IMR-90 (cell line): ENCODE measurements around the gene TMEM129. TPM values are rescaled to one million over a fixed set of nuclear protein-coding genes. Genes with fewer than 3 reads are reported as not detected.

Experiments used
- ATAC-seq: fragments of 200-7000 bp; cut with Tn5 transposase; 2 replicates; pipeline ENCODE4 v1.9.1; 2020; ENCODE audit warnings: low read depth, mild to moderate bottlenecking, moderate library complexity
- BruUV-seq: library from RNA; stranded (reverse); fragments of 400-500 nt; replicated peaks from 2 replicates; lab custom pipeline; 2021; lab: Mats Ljungman, UMichigan
- CTCF ChIA-PET: fragments of 300-600 bp; formaldehyde crosslinking; extraction: SDS; loops from one replicate; lab custom pipeline; 2021; ENCODE audit warnings: antibody characterized with exemption; lab: Yijun Ruan, JAX
- POLR2A ChIA-PET: fragments of 300-600 bp; sonication (Branson Sonifier 250); formaldehyde crosslinking; loops from one replicate; lab custom pipeline; 2022; ENCODE audit warnings: antibody characterized with exemption; ENCODE audit not compliant: unreplicated experiment; lab: Charles Lee
- DNase-seq: peaks from one replicate; pipeline ENCODE4 v3.0.0; 2013
- H2AFZ ChIP-seq: replicated peaks from 2 replicates; pipeline ENCODE3; 2013; ENCODE audit warnings: low read length, mild to moderate bottlenecking; ENCODE audit not compliant: poor library complexity
- H2AK5ac ChIP-seq: 2 replicates; pipeline ENCODE4 v1.6.1; 2013; ENCODE audit warnings: low read depth, low read length, inconsistent platforms
- H2AK9ac ChIP-seq: replicated peaks from 2 replicates; pipeline ENCODE3; 2013; ENCODE audit warnings: mild to moderate bottlenecking, low read depth, low read length, moderate library complexity; ENCODE audit not compliant: poor library complexity
- H2BK120ac ChIP-seq: 2 replicates; pipeline ENCODE4 v1.6.1; 2013; ENCODE audit warnings: low read depth, low read length, inconsistent platforms
- H2BK15ac ChIP-seq: 3 replicates; pipeline ENCODE4 v1.6.1; 2013; ENCODE audit warnings: low read depth, low read length, inconsistent platforms
- H2BK20ac ChIP-seq: 2 replicates; pipeline ENCODE4 v1.6.1; 2013; ENCODE audit warnings: low read depth, mild to moderate bottlenecking, inconsistent platforms, low read length, moderate library complexity
- H2BK5ac ChIP-seq: 2 replicates; pipeline ENCODE4 v1.6.1; 2013; ENCODE audit warnings: mild to moderate bottlenecking, low read depth, low read length, inconsistent platforms; ENCODE audit not compliant: poor library complexity, severe bottlenecking
- H3K14ac ChIP-seq: replicated peaks from 2 replicates; pipeline ENCODE4 v1.6.1; 2013; ENCODE audit warnings: low read depth, low read length, inconsistent platforms
- H3K18ac ChIP-seq: 2 replicates; pipeline ENCODE4 v1.6.1; 2013; ENCODE audit warnings: low read depth, low read length, control low read depth
- H3K23ac ChIP-seq: 2 replicates; pipeline ENCODE4 v1.6.1; 2013; ENCODE audit warnings: low read depth, low read length, inconsistent platforms
- H3K27ac ChIP-seq: 2 replicates; pipeline ENCODE4 v1.5.1; 2013; ENCODE audit warnings: mild to moderate bottlenecking, control low read depth, low read length; ENCODE audit not compliant: insufficient read depth
- H3K27me3 ChIP-seq: 2 replicates; pipeline ENCODE4 v1.6.1; 2013; ENCODE audit warnings: low read length; ENCODE audit not compliant: control insufficient read depth, insufficient read depth
- H3K36me3 ChIP-seq: 2 replicates; pipeline ENCODE4 v1.6.1; 2013; ENCODE audit warnings: low read length, mixed read lengths; ENCODE audit not compliant: control insufficient read depth, insufficient read depth
- H3K4ac ChIP-seq: 2 replicates; pipeline ENCODE4 v1.6.1; 2013; ENCODE audit warnings: low read depth, low read length, inconsistent platforms
- H3K4me1 ChIP-seq: 2 replicates; pipeline ENCODE4 v1.6.1; 2013; ENCODE audit warnings: low read length, mixed read lengths; ENCODE audit not compliant: control insufficient read depth, insufficient read depth
- H3K4me2 ChIP-seq: 2 replicates; pipeline ENCODE4 v1.6.1; 2013; ENCODE audit warnings: low read depth, mild to moderate bottlenecking, control low read depth, low read length, moderate library complexity
- H3K4me3 ChIP-seq: 2 replicates; pipeline ENCODE4 v1.5.1; 2013; ENCODE audit warnings: low read depth, mild to moderate bottlenecking, control low read depth, low read length, moderate library complexity; ENCODE audit not compliant: insufficient read depth
- H3K56ac ChIP-seq: 2 replicates; pipeline ENCODE4 v1.6.1; 2013; ENCODE audit warnings: low read length, inconsistent platforms; ENCODE audit not compliant: insufficient read depth; ENCODE audit errors: extremely low read depth
- H3K79me1 ChIP-seq, 2 experiments: 2 replicates each; pipeline ENCODE4 v1.6.1; 2013; ENCODE audit warnings: low read length in 2 of 2, inconsistent platforms in 1 of 2, low read depth in 1 of 2
- H3K9ac ChIP-seq: 2 replicates; pipeline ENCODE4 v1.6.1; 2013; ENCODE audit warnings: low read depth, low read length, control low read depth
- H3K9me1 ChIP-seq: 2 replicates; pipeline ENCODE4 v1.6.1; 2013; ENCODE audit warnings: low read length, inconsistent platforms; ENCODE audit not compliant: insufficient read depth
- H3K9me3 ChIP-seq: 2 replicates; pipeline ENCODE4 v1.6.1; 2013; ENCODE audit warnings: low read length; ENCODE audit not compliant: control insufficient read depth, insufficient read depth
- H4K20me1 ChIP-seq: 2 replicates; pipeline ENCODE4 v1.6.1; 2013; ENCODE audit warnings: low read length, inconsistent platforms; ENCODE audit not compliant: insufficient read depth
- H4K5ac ChIP-seq: 2 replicates; pipeline ENCODE4 v1.6.1; 2013; ENCODE audit warnings: mild to moderate bottlenecking, low read depth, low read length, control low read depth
- H4K8ac ChIP-seq, 2 experiments: 2 replicates each; pipeline ENCODE4 v1.6.1; 2013; ENCODE audit warnings: low read depth in 2 of 2, low read length in 2 of 2, control low read depth in 1 of 2, inconsistent platforms in 1 of 2
- H4K91ac ChIP-seq: 2 replicates; pipeline ENCODE4 v1.6.1; 2013; ENCODE audit warnings: low read depth, low read length, inconsistent platforms; ENCODE audit not compliant: insufficient read depth
- BHLHE40 ChIP-seq: fragments of 150-350 bp; IDR thresholded peaks from 2 replicates; pipeline ENCODE4 v1.6.1; 2016; ENCODE audit warnings: mild to moderate bottlenecking, low read depth, low read length
- CHD1 ChIP-seq: IDR thresholded peaks from 2 replicates; pipeline ENCODE4 v1.6.1; 2012; ENCODE audit warnings: low read depth, low read length, improper control_type of control experiment
- MAFK ChIP-seq: IDR thresholded peaks from 2 replicates; pipeline ENCODE4 v1.6.1; 2012; ENCODE audit warnings: low read depth, low read length, improper control_type of control experiment
- MXI1 ChIP-seq: IDR thresholded peaks from 2 replicates; pipeline ENCODE4 v1.6.1; 2012; ENCODE audit warnings: low read depth, mild to moderate bottlenecking, low read length, moderate library complexity, borderline replicate concordance
- POLR2A ChIP-seq: IDR thresholded peaks from 2 replicates; pipeline ENCODE4 v1.6.1; 2012; ENCODE audit warnings: mild to moderate bottlenecking, low read depth, low read length
- RCOR1 ChIP-seq: IDR thresholded peaks from 2 replicates; pipeline ENCODE4 v1.6.1; 2012; ENCODE audit warnings: mild to moderate bottlenecking, low read length, improper control_type of control experiment; ENCODE audit not compliant: insufficient replicate concordance
- RFX5 ChIP-seq: IDR thresholded peaks from 2 replicates; pipeline ENCODE4 v1.8.0; 2012; ENCODE audit warnings: low read depth, mild to moderate bottlenecking, low read length, moderate library complexity
- SMC3 ChIP-seq: fragments of 150-350 bp; IDR thresholded peaks from 2 replicates; pipeline ENCODE4 v1.6.1; 2016; ENCODE audit warnings: low read depth, mild to moderate bottlenecking, antibody characterized with exemption, low read length, moderate library complexity
- WGBS, 2 experiments: methylation state at CpG; one replicate each; pipeline versions ENCODE4 v1.1.5 to v1.1.7; 2013; ENCODE audit warnings: missing lambda C conversion rate in 2 of 2; ENCODE audit not compliant: insufficient read length in 1 of 2; ENCODE audit errors: extremely low coverage in 2 of 2; 5-methylcytosine and 5-hydroxymethylcytosine counted together
- dilution Hi-C: fragments of 300-500 bp; cut with HindIII; formaldehyde crosslinking; loops from one replicate; pipeline ENCODE4 v1.14.3; 2018; ENCODE audit warnings: low sequenced_read_pairs; ENCODE audit not compliant: unreplicated experiment
- in situ Hi-C: fragments of 300-500 bp; cut with MboI; formaldehyde crosslinking; loops from 3 replicates; pipeline ENCODE4 v1.14.3; 2019; ENCODE audit warnings: low sequenced_read_pairs, inconsistent platforms, mixed read lengths
- intact Hi-C: fragments of 100-400 bp; cut with micrococcal nuclease; formaldehyde crosslinking; loops from 2 replicates; pipeline ENCODE4 v1.10.0; 2022
- polyA plus RNA-seq, 3 experiments: library from polyadenylated mRNA; depleted of rRNA; stranded (reverse); fragments of >200 nt; gene quantifications; 2 replicates each; pipeline ENCODE4 v1.2.3, GENCODE V29; 2012; ENCODE audit warnings: low replicate concordance in 1 of 3
- total RNA-seq: library from RNA; depleted of rRNA; stranded (reverse); fragments of >200 nt; gene quantifications from 2 replicates; pipeline ENCODE4 v1.2.3, GENCODE V29; 2012
- TF ChIP-seq, protein P1 (sequence below): fragments of 150-350 bp; IDR thresholded peaks from 2 replicates; pipeline ENCODE4 v1.6.1; 2017; ENCODE audit warnings: mild to moderate bottlenecking, antibody characterized with exemption, low read length, low read depth
- TF ChIP-seq, protein P2 (sequence below): conservative IDR thresholded peaks from 2 replicates; pipeline ENCODE4 v1.5.1; 2012; ENCODE audit warnings: mild to moderate bottlenecking, low read depth, low read length, improper control_type of control experiment

TMEM129 gene
- total and polyA plus RNA-seq, 2 of the 4 experiments (the other 2 are of a cell fraction): 6.6 to 26.6 TPM

DNA sequence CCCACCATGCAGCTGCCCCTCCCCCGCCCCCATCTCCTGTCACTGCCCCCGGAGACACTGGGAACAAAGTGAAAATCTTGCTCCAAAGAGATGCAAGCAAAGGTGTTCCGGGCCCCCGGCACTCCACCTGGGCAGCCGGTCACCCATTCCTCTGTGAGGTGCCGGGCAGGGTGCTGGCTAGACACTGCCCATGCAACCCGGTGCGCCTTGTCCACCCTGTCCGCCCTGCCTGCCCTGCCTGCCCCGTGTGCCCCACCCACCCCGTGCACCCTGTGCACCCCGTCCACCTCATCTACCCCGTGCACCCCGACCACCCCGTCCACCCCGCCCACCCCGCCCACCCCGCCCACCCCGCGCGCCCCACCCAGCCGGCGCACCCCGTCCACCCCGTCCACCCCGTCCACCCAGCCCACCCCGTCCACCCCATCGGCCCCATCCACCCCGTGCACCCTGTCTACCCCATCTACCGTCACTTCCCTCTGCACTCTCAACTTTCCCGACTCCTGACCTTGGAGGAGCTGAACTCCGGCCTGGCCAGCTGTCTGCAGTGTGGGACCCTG, 40.1 kb upstream of the TMEM129 start:
- in situ Hi-C loops: no loop called here
- Histone ChIP-seq H3K9me3 (no peaks in the 10 kb centered on the region), H3K79me1 (no peaks in the 10 kb centered on the region), H3K36me3 (no peaks in the 10 kb centered on the region), H3K27ac (no peak overlapping the region), H3K4me3 (no peak overlapping the region), H2BK20ac (no peak overlapping the region), H4K8ac (no peak overlapping the region), H4K20me1 (no peaks in the 10 kb centered on the region; the same call in 1 of the 2 replicates), H2AFZ (no peak overlapping the region), H4K5ac (no peak overlapping the region), H3K56ac (no peak overlapping the region), H3K18ac (no peak overlapping the region), H3K23ac (no peak overlapping the region), H3K9me1 (no peaks in the 10 kb centered on the region), H2AK5ac (no peak overlapping the region), H3K27me3 (no peaks in the 10 kb centered on the region; the same call in 1 of the 2 replicates), H3K4ac (no peak overlapping the region), H2BK15ac (no peak overlapping the region), H3K4me1 (peaks cover 4% of the 10 kb centered on the region; the same call in 1 of the 2 replicates), H3K9ac (no peak overlapping the region), H2BK120ac (no peak overlapping the region), H2AK9ac (no peak overlapping the region), H3K4me2 (no peak overlapping the region), H2BK5ac (no peak overlapping the region), H3K14ac (no peak overlapping the region), H4K91ac (no peak overlapping the region)
- POLR2A ChIA-PET: no interaction called here
- CTCF ChIA-PET: no interaction called here
- ATAC-seq (no peak), DNase-seq (no peak)
- BruUV-seq: no TSS peak
- TF ChIP-seq MXI1: no peak
- no peak for TF ChIP-seq SMC3
- no peak for TF ChIP-seq POLR2A
- no peak for TF ChIP-seq BHLHE40
- no peak for TF ChIP-seq MAFK
- TF ChIP-seq RCOR1: no peak
- no peak for TF ChIP-seq CHD1
- TF ChIP-seq, protein P1, sequence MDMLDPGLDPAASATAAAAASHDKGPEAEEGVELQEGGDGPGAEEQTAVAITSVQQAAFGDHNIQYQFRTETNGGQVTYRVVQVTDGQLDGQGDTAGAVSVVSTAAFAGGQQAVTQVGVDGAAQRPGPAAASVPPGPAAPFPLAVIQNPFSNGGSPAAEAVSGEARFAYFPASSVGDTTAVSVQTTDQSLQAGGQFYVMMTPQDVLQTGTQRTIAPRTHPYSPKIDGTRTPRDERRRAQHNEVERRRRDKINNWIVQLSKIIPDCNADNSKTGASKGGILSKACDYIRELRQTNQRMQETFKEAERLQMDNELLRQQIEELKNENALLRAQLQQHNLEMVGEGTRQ: no peak
- TF ChIP-seq RFX5: no peak
- TF ChIP-seq, protein P2, sequence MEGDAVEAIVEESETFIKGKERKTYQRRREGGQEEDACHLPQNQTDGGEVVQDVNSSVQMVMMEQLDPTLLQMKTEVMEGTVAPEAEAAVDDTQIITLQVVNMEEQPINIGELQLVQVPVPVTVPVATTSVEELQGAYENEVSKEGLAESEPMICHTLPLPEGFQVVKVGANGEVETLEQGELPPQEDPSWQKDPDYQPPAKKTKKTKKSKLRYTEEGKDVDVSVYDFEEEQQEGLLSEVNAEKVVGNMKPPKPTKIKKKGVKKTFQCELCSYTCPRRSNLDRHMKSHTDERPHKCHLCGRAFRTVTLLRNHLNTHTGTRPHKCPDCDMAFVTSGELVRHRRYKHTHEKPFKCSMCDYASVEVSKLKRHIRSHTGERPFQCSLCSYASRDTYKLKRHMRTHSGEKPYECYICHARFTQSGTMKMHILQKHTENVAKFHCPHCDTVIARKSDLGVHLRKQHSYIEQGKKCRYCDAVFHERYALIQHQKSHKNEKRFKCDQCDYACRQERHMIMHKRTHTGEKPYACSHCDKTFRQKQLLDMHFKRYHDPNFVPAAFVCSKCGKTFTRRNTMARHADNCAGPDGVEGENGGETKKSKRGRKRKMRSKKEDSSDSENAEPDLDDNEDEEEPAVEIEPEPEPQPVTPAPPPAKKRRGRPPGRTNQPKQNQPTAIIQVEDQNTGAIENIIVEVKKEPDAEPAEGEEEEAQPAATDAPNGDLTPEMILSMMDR: no peak
- intact Hi-C loops: no loop called here
- WGBS, 2 experiments: 85% methylated on average over 6 of the region's 32 CpGs; no CpG with 5 or more reads in 1 of the 2 experiments
- dilution Hi-C loops: no loop called here
